CD14-positive monocyte (primary cell): ENCODE data around the gene NKX2-2. TPM values are rescaled to one million over a fixed set of nuclear protein-coding genes. Genes with fewer than 3 reads are reported as not detected.

ENCODE experiments used
- DNase-seq, 3 donors: peaks; one replicate each; pipeline ENCODE4 v3.0.0-alpha.2; 2011 to 2022
- H2AFZ ChIP-seq: 2 replicates; pipeline ENCODE4 v1.6.0; 2012; ENCODE audit warnings: mild to moderate bottlenecking, low read depth, low read length, inconsistent platforms; ENCODE audit not compliant: insufficient read depth, poor library complexity, severe bottlenecking
- H3K27ac ChIP-seq, 2 donors: 1 replicate in 1 of 2; 2 replicates in 1 of 2; pipeline ENCODE4 v1.5.1; 2012 to 2013; ENCODE audit warnings: low read length in 2 of 2, control low read depth in 1 of 2, inconsistent platforms in 1 of 2, low read depth in 1 of 2, mild to moderate bottlenecking in 1 of 2
- H3K27me3 ChIP-seq, 2 donors: one replicate each; pipeline versions ENCODE4 v1.6.0 to v1.6.1; 2011 to 2013; ENCODE audit warnings: low read length in 2 of 2; ENCODE audit not compliant: control insufficient read depth in 2 of 2, insufficient read depth in 2 of 2
- H3K36me3 ChIP-seq, 2 donors: replicated peaks in 1 of 2; 1 replicate in 1 of 2; 2 replicates in 1 of 2; pipeline versions ENCODE4 v1.5.1 to v1.6.1; 2012 to 2013; ENCODE audit warnings: low read length in 2 of 2, control low read depth in 1 of 2, inconsistent platforms in 1 of 2, mild to moderate bottlenecking in 1 of 2; ENCODE audit not compliant: insufficient read depth in 2 of 2, control insufficient read depth in 1 of 2
- H3K4me1 ChIP-seq, 2 donors: 1 replicate in 1 of 2; 2 replicates in 1 of 2; pipeline versions ENCODE4 v1.5.1 to v1.6.1; 2012 to 2013; ENCODE audit warnings: low read length in 2 of 2, control low read depth in 1 of 2, inconsistent platforms in 1 of 2, mild to moderate bottlenecking in 1 of 2, moderate library complexity in 1 of 2; ENCODE audit not compliant: insufficient read depth in 2 of 2, control insufficient read depth in 1 of 2
- H3K4me2 ChIP-seq: replicated peaks from 2 replicates; pipeline ENCODE3; 2012; ENCODE audit warnings: low read length, moderate library complexity, mild to moderate bottlenecking; ENCODE audit not compliant: poor library complexity, severe bottlenecking; ENCODE audit errors: extremely low read depth
- H3K4me3 ChIP-seq, 3 experiments: fragments of 200-600 bp in 1 of 3; sonication (generic) in 1 of 3; replicated peaks in 1 of 3; 1 replicate in 2 of 3; 2 replicates in 1 of 3; pipeline ENCODE4 v1.5.1; 2011 to 2013; ENCODE audit warnings: low read length in 3 of 3, mild to moderate bottlenecking in 3 of 3, control low read depth in 2 of 3, low read depth in 2 of 3, inconsistent platforms in 1 of 3, moderate library complexity in 1 of 3
- H3K79me2 ChIP-seq: 2 replicates; pipeline ENCODE4 v1.6.0; 2012; ENCODE audit warnings: mild to moderate bottlenecking, control low read depth, inconsistent platforms, low read length, moderate library complexity; ENCODE audit not compliant: insufficient read depth
- H3K9ac ChIP-seq: 2 replicates; pipeline ENCODE4 v1.6.0; 2017; ENCODE audit warnings: low read length, mild to moderate bottlenecking; ENCODE audit not compliant: insufficient read depth, poor library complexity, severe bottlenecking
- H3K9me3 ChIP-seq, 2 donors: replicated peaks in 1 of 2; 1 replicate in 1 of 2; 2 replicates in 1 of 2; pipeline versions ENCODE4 v1.5.1 to v1.6.1; 2012 to 2013; ENCODE audit warnings: low read length in 2 of 2, control low read depth in 1 of 2; ENCODE audit not compliant: control insufficient read depth in 1 of 2, insufficient read depth in 1 of 2
- H4K20me1 ChIP-seq: 2 replicates; pipeline ENCODE4 v1.6.0; 2012; ENCODE audit warnings: mild to moderate bottlenecking, low read length, control low read depth, moderate library complexity; ENCODE audit not compliant: insufficient read depth
- H3K27ac Mint-ChIP-seq, 7 donors: one replicate each; pipeline ENCODE4 v1.8.0; 2020; ENCODE audit warnings: mild to moderate bottlenecking in 7 of 7, mixed read lengths in 7 of 7, moderate library complexity in 6 of 7, inconsistent platforms in 2 of 7
- H3K27me3 Mint-ChIP-seq, 3 donors: one replicate each; pipeline ENCODE4 v1.8.0; 2021 to 2022; ENCODE audit warnings: low read depth in 3 of 3, mild to moderate bottlenecking in 3 of 3, mixed read lengths in 3 of 3, moderate library complexity in 3 of 3, inconsistent platforms in 1 of 3
- H3K36me3 Mint-ChIP-seq, 2 donors: one replicate each; pipeline ENCODE4 v1.8.0; 2020; ENCODE audit warnings: mixed read lengths in 2 of 2, inconsistent platforms in 1 of 2, mild to moderate bottlenecking in 1 of 2
- H3K4me1 Mint-ChIP-seq: one replicate; pipeline ENCODE4 v1.8.0; 2020; ENCODE audit warnings: mild to moderate bottlenecking, mixed read lengths
- H3K4me3 Mint-ChIP-seq, 2 donors: one replicate each; pipeline ENCODE4 v1.8.0; 2020; ENCODE audit warnings: mild to moderate bottlenecking in 2 of 2, mixed read lengths in 2 of 2, moderate library complexity in 1 of 2
- H3K9me3 Mint-ChIP-seq, 7 donors: one replicate each; pipeline ENCODE4 v1.8.0; 2020 to 2022; ENCODE audit warnings: mixed read lengths in 7 of 7, mild to moderate bottlenecking in 6 of 7, moderate library complexity in 6 of 7, inconsistent platforms in 2 of 7
- CTCF ChIP-seq: fragments of 200-600 bp; IDR thresholded peaks from one replicate; pipeline ENCODE4 v1.8.0; 2022; ENCODE audit warnings: antibody characterized with exemption, mild to moderate bottlenecking
- WGBS: methylation state at CpG from one replicate; pipeline ENCODE4 v1.1.5; 2013; ENCODE audit warnings: missing lambda C conversion rate; ENCODE audit not compliant: insufficient coverage; 5-methylcytosine and 5-hydroxymethylcytosine counted together
- intact Hi-C, 2 donors: fragments of 100-400 bp; cut with micrococcal nuclease; formaldehyde crosslinking; loops; one replicate each; pipeline versions ENCODE4 v1.15.0 to v1.15.1; 2023
- polyA plus RNA-seq, 3 donors: library from polyadenylated mRNA; depleted of rRNA in 1 of 3; unstranded in 2 of 3; stranded (reverse) in 1 of 3; fragments of 300-500 nt in 2 of 3; fragments of >200 nt in 1 of 3; fragmentation: Illumina TruSeq in 2 of 3; gene quantifications; 1 replicate in 2 of 3; 2 replicates in 1 of 3; pipeline ENCODE4 v1.2.3, GENCODE V29; 2012 to 2021

NKX2-2 gene
- polyA plus RNA-seq, 3 donors: not detected

- WGBS: 2% methylated on average over 79 of the region's 86 CpGs
- Histone ChIP-seq H3K79me2 (no peaks in the 10 kb centered on the region), H3K4me3 (no peak overlapping the region), H3K9me3 (peaks cover 0 to 50% of the 10 kb centered on the region in 2 donors), H3K27me3 (peaks cover 79 to 95% of the 10 kb centered on the region in 2 donors), H3K4me2 (no peak overlapping the region), H3K4me1 (no peaks in the 10 kb centered on the region), H4K20me1 (no peaks in the 10 kb centered on the region), H3K36me3 (no peaks in the 10 kb centered on the region), H3K9ac (no peak overlapping the region), H2AFZ (no peak overlapping the region), H3K27ac (no peak overlapping the region)
- peaks cover 84 to 97% (median 91%) of the 10 kb centered on the region in 3 donors for H3K27me3 Mint-ChIP-seq
- peak overlapping the region in 1 of 2 donors; percentile 79 for H3K4me3 Mint-ChIP-seq
- intact Hi-C loops: no loop called here
- DNase-seq: no peak
- TF ChIP-seq CTCF: no peak
- H3K27ac Mint-ChIP-seq: no peak overlapping the region
- H3K9me3 Mint-ChIP-seq: peaks cover 0 to 14% (median 6%) of the 10 kb centered on the region in 7 donors
- peaks cover 0 to 2% of the 10 kb centered on the region in 2 donors for H3K36me3 Mint-ChIP-seq
- no peaks in the 10 kb centered on the region for H3K4me1 Mint-ChIP-seq
These were observed 8.8 kb upstream of the NKX2-2 start for GRCh38 chr20:21522481-21523280.

GRCh38 chr20:21521596-21522480, 8.0 kb upstream of the NKX2-2 start:
- Mint-ChIP-seq H3K36me3 (peaks cover 0 to 5% of the 10 kb centered on the region in 2 donors), H3K9me3 (peaks cover 0 to 21% (median 6%) of the 10 kb centered on the region in 7 donors), H3K27me3 (peaks cover 90 to 97% (median 93%) of the 10 kb centered on the region in 3 donors), H3K4me3 (peak overlapping the region in 1 of 2 donors; percentile 83), H3K27ac (no peak overlapping the region), H3K4me1 (no peaks in the 10 kb centered on the region)
- Histone ChIP-seq H3K4me2 (no peak overlapping the region), H3K27ac (no peak overlapping the region), H3K9ac (no peak overlapping the region), H2AFZ (no peak overlapping the region), H4K20me1 (no peaks in the 10 kb centered on the region), H3K9me3 (peaks cover 0 to 57% of the 10 kb centered on the region in 2 donors), H3K79me2 (no peaks in the 10 kb centered on the region), H3K36me3 (no peaks in the 10 kb centered on the region), H3K27me3 (peaks cover 83 to 95% of the 10 kb centered on the region in 2 donors), H3K4me1 (no peaks in the 10 kb centered on the region), H3K4me3 (no peak overlapping the region)
- no peak for TF ChIP-seq CTCF
- no peak for DNase-seq
- 2% methylated on average over 95 of the region's 104 CpGs for WGBS
- intact Hi-C loops: no loop called here
